ENCODE measurements around the gene HES3.

GRCh38 chr1:6257541-6258069, 13.6 kb downstream of the HES3 start:
- TF ChIP-seq, protein P1, sequence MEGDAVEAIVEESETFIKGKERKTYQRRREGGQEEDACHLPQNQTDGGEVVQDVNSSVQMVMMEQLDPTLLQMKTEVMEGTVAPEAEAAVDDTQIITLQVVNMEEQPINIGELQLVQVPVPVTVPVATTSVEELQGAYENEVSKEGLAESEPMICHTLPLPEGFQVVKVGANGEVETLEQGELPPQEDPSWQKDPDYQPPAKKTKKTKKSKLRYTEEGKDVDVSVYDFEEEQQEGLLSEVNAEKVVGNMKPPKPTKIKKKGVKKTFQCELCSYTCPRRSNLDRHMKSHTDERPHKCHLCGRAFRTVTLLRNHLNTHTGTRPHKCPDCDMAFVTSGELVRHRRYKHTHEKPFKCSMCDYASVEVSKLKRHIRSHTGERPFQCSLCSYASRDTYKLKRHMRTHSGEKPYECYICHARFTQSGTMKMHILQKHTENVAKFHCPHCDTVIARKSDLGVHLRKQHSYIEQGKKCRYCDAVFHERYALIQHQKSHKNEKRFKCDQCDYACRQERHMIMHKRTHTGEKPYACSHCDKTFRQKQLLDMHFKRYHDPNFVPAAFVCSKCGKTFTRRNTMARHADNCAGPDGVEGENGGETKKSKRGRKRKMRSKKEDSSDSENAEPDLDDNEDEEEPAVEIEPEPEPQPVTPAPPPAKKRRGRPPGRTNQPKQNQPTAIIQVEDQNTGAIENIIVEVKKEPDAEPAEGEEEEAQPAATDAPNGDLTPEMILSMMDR (conservative IDR thresholded peaks at IDR 0.05; ENCODE audit: low read depth, low read length), result no peak
- no peak for TF ChIP-seq CEBPB (IDR thresholded peaks at IDR 0.05; ENCODE audit: low read depth, low read length)
- no peak for TF ChIP-seq RAD21 (IDR thresholded peaks at IDR 0.05; ENCODE audit: low read length)
- TF ChIP-seq NFE2L2 (IDR thresholded peaks at IDR 0.05; ENCODE audit: low read depth, low read length), result no peak
- no peak for TF ChIP-seq POLR2A (IDR thresholded peaks at IDR 0.05; ENCODE audit: low read depth, low read length)
- TF ChIP-seq BHLHE40 (IDR thresholded peaks at IDR 0.05; ENCODE audit: low read depth, low read length), result no peak
- TF ChIP-seq MXI1 (IDR thresholded peaks at IDR 0.05; ENCODE audit: borderline replicate concordance, low read depth, low read length), result no peak
- no peak for TF ChIP-seq SMC3 (IDR thresholded peaks at IDR 0.05; ENCODE audit: low read depth, low read length)
- no peak for TF ChIP-seq USF2 (IDR thresholded peaks at IDR 0.05; ENCODE audit: low read depth, low read length)
- TF ChIP-seq ELK1 (IDR thresholded peaks at IDR 0.05; ENCODE audit: borderline replicate concordance, low read depth, low read length), result no peak

Measured in IMR-90 (cell line).